Activated effector memory CD4-positive, alpha-beta T cell treated with Interleukin-2 at 50 U/mL for 16 hours (primary cell): ENCODE data around the gene KIF25.

Source experiments
- DNase-seq: peaks from one replicate; pipeline ENCODE4 v3.0.0-alpha.2; 2020

The KIF25 gene

DNA sequence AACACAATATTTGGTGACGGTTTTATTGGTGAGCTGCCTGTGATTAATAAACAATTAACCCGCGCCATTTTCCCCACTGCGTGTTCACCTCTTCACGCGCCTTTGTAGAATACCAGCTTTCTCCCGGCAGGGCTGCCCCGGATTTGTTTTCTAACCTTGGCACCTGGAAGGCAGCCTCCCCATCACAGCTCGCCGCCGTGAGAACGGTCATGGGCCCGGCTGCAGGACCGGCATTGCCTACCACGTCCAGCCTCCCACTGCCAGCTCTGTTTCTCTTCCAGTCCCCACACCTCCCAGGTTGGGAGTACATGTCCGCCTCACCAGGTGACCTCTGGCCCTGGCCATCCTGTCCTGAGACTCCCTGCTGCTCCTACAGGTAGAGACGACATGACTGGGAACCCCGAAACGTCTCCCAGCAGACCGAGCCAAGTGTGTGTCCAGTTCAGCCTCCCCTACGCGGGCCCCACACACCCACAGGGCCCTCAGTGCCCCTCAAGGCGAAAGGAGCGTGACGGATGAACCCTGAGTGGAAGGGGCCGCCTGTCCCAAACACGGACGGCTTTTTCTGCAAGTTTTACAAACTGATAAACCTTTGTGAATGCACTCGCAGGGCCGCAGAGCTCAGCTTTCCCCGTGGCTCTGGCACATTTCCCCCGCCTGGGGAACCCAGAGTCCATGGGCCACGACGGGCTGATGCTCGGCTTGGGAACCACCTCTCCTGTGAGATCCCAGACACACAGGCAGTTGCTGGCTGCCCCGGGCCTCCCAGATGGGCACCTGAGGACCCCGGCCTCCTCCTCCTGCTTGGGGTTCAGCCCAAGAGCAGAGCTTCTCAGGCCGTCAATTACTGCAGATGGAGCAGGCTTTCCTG lies 55.9 kb downstream of the KIF25 start:
- no peak for DNase-seq

- no peak for DNase-seq
These were observed 56.5 kb downstream of the KIF25 start for GRCh38 chr6:168053957-168054471.

- DNase-seq = no peak
These were observed 57.5 kb downstream of the KIF25 start for GRCh38 chr6:168054765-168055560.

GRCh38 chr6:168055696-168056489 lies 58.4 kb downstream of the KIF25 start:
- DNase-seq = no peak

GRCh38 chr6:168056892-168057527 lies 59.5 kb downstream of the KIF25 start:
- no peak for DNase-seq

- no peak for DNase-seq
These were observed 60.4 kb downstream of the KIF25 start for GRCh38 chr6:168057836-168058235.

DNA sequence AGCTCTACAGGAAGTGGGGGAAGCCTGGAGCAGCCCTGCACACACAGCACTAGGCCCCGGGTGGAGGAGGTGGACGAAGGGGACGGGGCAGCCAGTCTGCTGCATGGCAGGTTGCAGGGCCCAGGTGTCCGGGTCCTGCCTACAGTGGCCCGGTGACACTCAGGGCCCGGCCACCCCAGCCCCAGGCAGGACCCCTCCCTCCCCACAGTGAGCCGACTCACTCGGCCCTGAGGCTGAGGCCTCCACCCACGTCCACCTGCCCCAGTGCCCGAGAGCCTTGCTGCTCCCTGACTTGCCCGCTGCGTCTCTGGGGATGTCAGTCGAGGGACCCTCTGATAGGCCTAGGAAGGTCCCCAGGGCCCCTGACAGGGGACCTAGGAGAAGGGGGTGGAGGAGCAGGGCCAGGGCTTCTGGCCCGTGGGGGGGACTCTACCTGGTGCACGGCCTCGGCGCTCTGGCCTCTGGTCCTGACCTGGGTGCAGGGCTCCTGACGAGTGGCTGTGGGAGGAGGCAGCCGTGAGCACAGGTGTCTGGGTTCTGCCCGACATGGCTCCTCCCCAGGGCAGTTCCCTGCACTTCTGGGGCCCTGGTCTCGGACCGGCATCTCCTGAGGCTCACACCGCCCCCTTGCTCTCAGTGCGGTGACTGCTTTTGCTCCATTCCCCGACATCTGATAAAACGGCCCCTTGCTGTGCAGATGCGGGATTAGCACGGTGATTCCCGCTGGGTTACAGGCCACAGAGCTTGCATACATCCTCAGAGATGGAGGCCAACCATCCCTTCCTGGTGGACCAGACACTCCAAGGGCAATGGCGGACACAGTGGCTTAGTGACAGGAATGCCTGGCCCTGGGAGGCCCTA lies 61.5 kb downstream of the KIF25 start:
- DNase-seq = no peak

DNA sequence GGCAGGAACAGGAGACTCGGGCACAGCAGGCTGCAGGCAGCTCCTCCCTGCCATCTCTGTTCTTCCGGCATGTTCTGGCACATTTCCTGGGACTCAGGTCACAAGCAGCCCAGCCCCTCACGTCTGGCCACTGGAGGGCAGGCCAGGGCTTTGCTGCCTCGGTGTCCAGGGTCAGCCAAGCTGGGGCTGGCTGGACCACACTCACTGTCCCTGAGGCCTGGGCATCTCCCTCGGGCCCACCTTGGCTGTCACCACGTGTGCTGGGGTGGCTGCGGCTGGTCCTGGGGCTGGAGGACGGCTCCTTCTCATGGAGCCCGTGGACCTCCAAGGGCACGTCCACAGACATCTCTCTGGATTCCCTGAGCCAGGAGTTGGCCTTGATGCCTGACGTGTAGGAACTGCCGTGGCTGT lies 63.1 kb downstream of the KIF25 start:
- no peak for DNase-seq

DNA sequence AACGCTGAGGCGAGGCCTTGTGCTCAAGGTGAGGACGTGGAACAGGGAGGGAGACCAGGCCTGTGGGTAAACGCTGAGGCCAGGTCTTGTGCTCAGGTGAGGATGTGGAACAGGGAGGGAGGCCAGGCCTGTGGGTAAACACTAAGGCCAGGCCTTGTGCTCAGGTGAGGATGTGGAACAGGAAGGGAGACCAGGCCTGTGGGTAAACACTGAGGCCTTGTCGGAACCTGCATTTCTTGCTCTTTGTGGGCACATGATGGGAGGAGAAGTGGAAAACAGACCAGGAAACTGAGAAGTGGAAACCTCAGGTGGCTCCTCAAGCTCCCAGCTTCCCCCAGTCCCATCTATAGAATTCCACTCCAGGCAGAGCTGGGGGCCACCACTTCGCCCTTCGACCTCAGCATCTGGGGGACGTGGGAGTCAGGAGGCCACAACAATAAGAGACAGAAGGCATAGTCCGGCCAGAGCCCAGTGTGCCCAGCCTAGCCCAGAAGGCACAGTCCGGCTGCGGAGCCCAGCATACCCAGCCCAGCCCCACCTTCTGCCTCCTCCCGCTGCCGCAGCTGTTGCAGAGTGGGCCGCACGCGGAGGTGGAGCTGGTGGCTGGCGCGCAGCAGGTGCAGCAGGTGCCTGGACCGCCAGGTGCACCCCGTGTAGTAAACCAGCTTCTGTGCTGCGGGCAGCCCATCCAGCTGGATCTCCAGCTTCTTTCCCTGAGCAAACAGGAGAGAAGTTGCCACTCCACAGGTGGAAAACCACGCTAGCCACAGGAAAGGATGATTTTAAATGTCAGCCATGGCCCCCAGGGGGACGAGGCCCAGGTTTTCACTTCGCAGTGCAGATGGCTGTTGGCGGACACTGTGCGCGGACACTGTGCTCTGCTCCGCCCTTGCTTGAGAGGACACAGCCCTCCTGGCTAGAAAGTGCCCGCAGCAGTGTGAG lies 64.1 kb downstream of the KIF25 start:
- DNase-seq = no peak

DNA sequence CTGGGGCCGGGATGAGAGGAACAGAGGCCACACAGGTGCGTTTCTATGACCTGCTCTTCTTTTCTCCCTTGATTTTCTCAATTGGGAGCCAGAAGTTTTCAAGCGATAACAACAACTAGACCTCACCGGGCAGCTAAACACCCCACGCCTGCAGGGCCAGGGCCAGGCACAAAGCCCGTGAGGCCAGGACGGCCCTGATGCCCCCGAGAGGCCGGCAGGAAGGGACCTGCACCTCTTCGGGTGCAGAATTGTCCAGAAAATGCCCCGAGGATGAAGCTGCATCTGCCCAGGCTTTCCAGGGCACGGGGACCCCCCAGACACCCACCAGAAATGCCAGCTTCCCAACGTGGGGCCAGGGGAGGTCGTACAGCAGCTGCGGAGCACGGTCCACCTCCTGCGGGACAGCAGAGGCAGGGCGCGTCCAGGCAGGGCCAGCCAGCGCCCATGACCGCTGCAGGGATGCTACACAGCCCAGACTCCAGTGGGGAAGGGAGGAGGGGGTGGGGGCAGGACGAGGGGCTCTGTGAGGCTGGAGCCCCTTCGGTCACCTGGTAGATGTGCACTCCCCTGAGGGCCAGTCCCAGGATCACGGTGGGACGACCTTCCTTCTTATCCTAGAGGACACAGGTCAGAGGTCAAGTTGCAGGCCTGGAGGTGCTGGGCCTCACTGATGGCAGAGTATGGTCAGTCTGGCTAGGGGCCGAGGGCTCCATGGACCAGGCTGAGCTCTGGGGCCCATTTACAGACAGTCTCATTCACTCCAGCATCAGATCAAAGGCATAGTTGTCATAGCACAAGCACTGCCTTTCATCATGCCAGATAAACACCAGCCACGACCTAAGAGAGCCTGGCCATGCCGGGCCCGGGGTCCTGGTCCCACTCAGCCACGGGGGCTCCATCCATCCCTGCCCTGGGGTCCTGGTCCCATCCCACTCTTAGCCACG lies 65.1 kb downstream of the KIF25 start:
- no peak for DNase-seq

DNA sequence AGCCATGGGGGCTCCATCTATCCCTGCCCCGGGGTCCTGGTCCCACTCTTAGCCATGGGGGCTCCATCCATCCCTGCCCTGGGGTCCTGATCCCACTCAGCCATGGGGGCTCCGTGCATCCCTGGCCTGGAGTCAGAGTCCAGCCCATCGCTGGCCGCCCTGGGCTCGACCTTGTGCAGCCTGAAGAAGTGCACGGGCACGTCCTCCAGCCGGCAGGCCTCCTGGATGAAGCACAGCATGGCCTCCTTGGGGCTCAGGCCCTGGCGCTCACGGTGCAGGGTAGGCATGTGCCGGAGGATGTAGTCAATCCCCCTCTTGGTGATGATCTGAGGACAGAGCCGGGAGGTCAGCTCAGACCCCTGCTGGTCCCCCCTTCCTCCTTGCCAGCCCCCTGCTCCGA lies 66.0 kb downstream of the KIF25 start:
- DNase-seq = no peak

DNA sequence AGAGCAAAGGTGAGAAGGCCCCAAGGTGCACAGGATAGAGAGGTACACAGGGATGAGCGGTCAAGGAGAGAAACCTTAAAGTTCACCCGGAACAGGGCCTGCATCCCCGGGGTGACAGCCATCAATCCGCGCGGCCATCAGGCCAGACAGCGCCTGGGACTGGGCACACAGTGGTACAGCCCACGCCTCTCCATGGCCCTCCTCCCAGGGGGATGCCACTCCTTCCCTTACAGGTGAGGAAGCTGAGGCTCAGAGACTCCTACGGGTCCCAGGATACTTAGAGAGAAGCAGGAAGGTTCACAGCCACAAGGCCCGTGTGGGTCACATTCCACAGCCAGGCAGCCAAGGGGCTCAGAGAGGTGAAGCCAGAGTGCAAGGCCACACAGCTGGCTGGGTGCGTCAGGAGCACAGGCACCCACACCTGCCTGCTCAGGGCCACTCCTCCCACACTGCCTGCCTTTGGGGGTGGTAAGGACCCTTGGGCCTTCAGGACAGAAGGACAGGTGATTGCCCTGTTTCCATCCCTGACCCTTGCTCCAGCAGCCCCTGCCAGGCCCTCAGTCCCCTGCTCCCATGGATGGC lies 66.8 kb downstream of the KIF25 start:
- DNase-seq = no peak

- no peak for DNase-seq
These were observed 69.7 kb downstream of the KIF25 start for GRCh38 chr6:168067081-168067759.

DNA sequence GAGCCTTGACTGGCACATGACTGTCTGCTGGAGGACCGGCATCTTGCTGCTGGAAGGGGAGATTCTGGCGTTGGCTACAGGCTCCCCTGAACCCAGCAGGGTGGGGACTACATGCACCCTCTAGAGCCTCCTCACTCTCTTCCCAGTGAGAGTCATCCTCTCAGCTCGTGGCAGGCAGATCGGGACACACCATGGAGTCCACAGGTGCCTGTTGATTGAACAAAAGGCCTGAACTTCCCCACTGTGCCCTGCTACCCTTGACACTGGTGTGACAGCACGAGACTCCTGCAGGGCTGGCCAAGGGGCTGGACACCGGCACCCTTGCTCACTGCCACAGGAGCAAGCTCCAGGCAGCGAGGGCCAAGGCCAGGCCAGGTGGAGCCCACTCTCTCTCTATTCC lies 73.3 kb downstream of the KIF25 start:
- no peak for DNase-seq

- no peak for DNase-seq
These were observed 74.1 kb downstream of the KIF25 start for GRCh38 chr6:168071620-168072019.

DNA sequence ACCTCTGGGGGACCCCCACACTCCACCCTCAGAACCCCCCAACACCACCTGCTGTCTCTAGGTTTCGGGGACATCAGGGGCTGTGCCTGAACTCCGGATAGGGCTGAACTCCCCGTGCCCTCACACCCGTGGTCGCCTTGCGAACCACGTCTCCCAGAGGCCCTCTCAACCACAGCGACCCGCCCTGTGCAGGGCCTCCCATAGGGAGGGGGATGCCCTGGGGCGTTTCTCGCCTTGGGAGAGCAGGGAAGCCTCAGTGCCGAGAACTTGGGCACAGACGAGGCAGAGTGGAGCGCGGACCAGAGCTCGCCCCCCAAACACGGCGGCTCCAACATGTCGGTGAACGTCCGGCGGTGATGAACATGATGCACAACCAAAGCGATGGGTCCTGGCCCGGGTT lies 74.8 kb downstream of the KIF25 start:
- DNase-seq = no peak

DNA sequence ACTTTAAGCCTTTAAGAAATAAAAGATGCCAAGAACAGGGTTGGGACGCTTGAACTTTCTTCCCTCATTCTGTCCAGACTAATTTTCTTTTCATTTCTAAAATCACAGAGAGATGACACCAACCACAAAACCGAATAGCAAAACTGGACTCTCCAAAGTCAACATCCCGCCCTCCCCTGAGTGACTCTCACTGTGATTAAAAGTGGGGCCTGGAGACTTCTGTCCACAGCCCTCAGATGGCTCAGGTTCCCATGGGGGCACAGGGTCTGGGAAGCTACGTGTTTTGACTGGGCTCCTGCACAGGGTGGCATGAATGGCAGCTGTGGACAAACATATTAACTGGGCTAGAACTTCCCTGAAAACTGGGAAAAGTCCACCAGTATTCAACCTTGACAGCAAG lies 75.3 kb downstream of the KIF25 start:
- no peak for DNase-seq
